HepG2 (cell line): Measurements from ENCODE around the gene HSD11B2. TPM values are rescaled to one million over a fixed set of nuclear protein-coding genes. Genes with fewer than 3 reads are reported as not detected.

Source experiments
- CBFB ChIP-seq: sonication (generic); formaldehyde crosslinking; IDR thresholded peaks from 2 replicates; pipeline ENCODE4 v1.4.0; 2020; ENCODE audit warnings: missing genetic modification reagents
- CHCHD3 ChIP-seq: sonication (generic); formaldehyde crosslinking; IDR thresholded peaks from 2 replicates; pipeline ENCODE4 v1.8.0; 2022; ENCODE audit warnings: mild to moderate bottlenecking, missing genetic modification reagents, moderate library complexity
- FOXO4 ChIP-seq: sonication (generic); formaldehyde crosslinking; conservative IDR thresholded peaks from 2 replicates; pipeline ENCODE4 v1.8.1; 2023; ENCODE audit warnings: missing genetic modification reagents
- HDAC2 ChIP-seq: sonication (generic); formaldehyde crosslinking; IDR thresholded peaks from 2 replicates; pipeline ENCODE4 v1.4.0; 2020; ENCODE audit warnings: missing genetic modification reagents
- KLF13 ChIP-seq: sonication (generic); formaldehyde crosslinking; IDR thresholded peaks from 2 replicates; pipeline ENCODE4 v1.4.0; 2020; ENCODE audit warnings: mild to moderate bottlenecking, missing genetic modification reagents
- MAZ ChIP-seq, 2 experiments: sonication (generic) in 1 of 2; formaldehyde crosslinking in 1 of 2; IDR thresholded peaks; 2 replicates each; pipeline versions ENCODE4 v1.5.0 to v1.6.1; 2012 to 2020; ENCODE audit warnings: low read depth in 2 of 2, mild to moderate bottlenecking in 2 of 2, borderline replicate concordance in 1 of 2, improper control_type of control experiment in 1 of 2, low read length in 1 of 2, missing genetic modification reagents in 1 of 2, moderate library complexity in 1 of 2
- MXD1 ChIP-seq: sonication (generic); formaldehyde crosslinking; IDR thresholded peaks from 2 replicates; pipeline ENCODE4 v1.4.0; 2020; ENCODE audit warnings: mild to moderate bottlenecking, missing genetic modification reagents
- NFKBIZ ChIP-seq: IDR thresholded peaks from 2 replicates; pipeline ENCODE4 v1.6.1; 2018; ENCODE audit warnings: missing genetic modification reagents, missing compliant biosample characterization
- PATZ1 ChIP-seq: sonication (generic); formaldehyde crosslinking; IDR thresholded peaks from 2 replicates; pipeline ENCODE4 v1.4.0; 2020; ENCODE audit warnings: missing genetic modification reagents
- PTBP1 ChIP-seq: fragments of 200-400 bp; formaldehyde crosslinking; IDR thresholded peaks from 2 replicates; pipeline ENCODE4 v1.6.1; 2018; ENCODE audit warnings: low read length, low read depth; ENCODE audit not compliant: poor library complexity, severe bottlenecking
- RARA ChIP-seq: IDR thresholded peaks from 2 replicates; pipeline ENCODE4 v1.6.1; 2016; ENCODE audit warnings: missing genetic modification reagents, missing compliant biosample characterization
- SSRP1 ChIP-seq: IDR thresholded peaks from 2 replicates; pipeline ENCODE4 v1.6.1; 2016; ENCODE audit warnings: control low read depth
- THAP7 ChIP-seq: sonication (generic); formaldehyde crosslinking; IDR thresholded peaks from 2 replicates; pipeline ENCODE4 v1.8.1; 2023; ENCODE audit warnings: mild to moderate bottlenecking, missing genetic modification reagents
- THAP9 ChIP-seq: sonication (generic); formaldehyde crosslinking; IDR thresholded peaks from 2 replicates; pipeline ENCODE4; 2020; ENCODE audit warnings: missing genetic modification reagents, mild to moderate bottlenecking, borderline replicate concordance
- ZBTB46 ChIP-seq: sonication (generic); formaldehyde crosslinking; IDR thresholded peaks from 2 replicates; pipeline ENCODE4 v1.4.0; 2020; ENCODE audit warnings: mild to moderate bottlenecking, missing genetic modification reagents, borderline replicate concordance
- ZFY ChIP-seq: sonication (generic); formaldehyde crosslinking; IDR thresholded peaks from 2 replicates; pipeline ENCODE4 v1.4.0; 2020; ENCODE audit warnings: missing genetic modification reagents
- ZNF264 ChIP-seq: sonication (generic); formaldehyde crosslinking; IDR thresholded peaks from 2 replicates; pipeline ENCODE4 v1.4.0; 2020; ENCODE audit warnings: missing genetic modification reagents
- ZNF282 ChIP-seq: fragments of 450-650 bp; IDR thresholded peaks from 2 replicates; pipeline ENCODE4 v1.6.1; 2018; ENCODE audit not compliant: partially characterized antibody
- ZNF558 ChIP-seq: sonication (generic); formaldehyde crosslinking; IDR thresholded peaks from 2 replicates; pipeline ENCODE4 v1.9.0; 2022; ENCODE audit warnings: mild to moderate bottlenecking, missing genetic modification reagents, borderline replicate concordance
- polyA plus RNA-seq, 8 experiments: library from polyadenylated mRNA; depleted of rRNA in 3 of 8; stranded (reverse) in 7 of 8; unstranded in 1 of 8; fragments of >200 nt; fragmentation: Illumina TruSeq in 4 of 8; extraction: Trizol in 4 of 8; gene quantifications; 2 replicates each; pipeline versions ENCODE4 v1.2.1 to v1.2.3, GENCODE V29; 2011 to 2016; ENCODE audit warnings: low read depth in 4 of 8, missing spikeins in 1 of 8, mixed read lengths in 1 of 8; ENCODE audit not compliant: insufficient read depth in 1 of 8
- total RNA-seq, 5 experiments: library from RNA; depleted of rRNA; stranded (reverse); fragments of >200 nt; fragmentation: Illumina TruSeq; extraction: Trizol; gene quantifications; 2 replicates each; pipeline ENCODE4 v1.2.3, GENCODE V29; 2016; ENCODE audit warnings: low read depth in 1 of 5

Gene HSD11B2
- total and polyA plus RNA-seq, 2 of the 13 experiments (the other 11 are each of a cell fraction or from before 2014, with no cell fraction given) = 8.9 to 13.6 TPM

GRCh38 chr16:67480833-67481560 is 50.1 kb downstream of the HSD11B2 start, which contains the start of gene ATP6V0D1 (continued):
- peak; percentile 85; the same call in 1 of the 2 replicates for TF ChIP-seq ZNF558 (CRISPR knock-in tag)
- TF ChIP-seq ZNF264 = no peak; the same call in none of the 2 replicates
- peak; percentile 86 for TF ChIP-seq MAZ (IDR thresholded peaks at IDR 0.05; ENCODE audit: borderline replicate concordance, low read depth, low read length)
- TF ChIP-seq MAZ (CRISPR knock-in tag; IDR thresholded peaks at IDR 0.05; ENCODE audit: low read depth) = peak; percentile 98
- peak; percentile 96 for TF ChIP-seq HDAC2
- 0 out of 2 replicates have a peak, but pooled peaks have one; percentile 27 for TF ChIP-seq CHCHD3
- peak; percentile 85 for TF ChIP-seq CBFB
- TF ChIP-seq KLF13 (CRISPR knock-in tag) = peak; percentile 69; the same call in 1 of the 2 replicates
- TF ChIP-seq ZFY = peak; percentile 92
- TF ChIP-seq MXD1 (CRISPR knock-in tag) = peak; percentile 64
- no peak for TF ChIP-seq RARA (CRISPR knock-in tag)
- peak; percentile 66; the same call in 1 of the 2 replicates for TF ChIP-seq THAP7 (CRISPR knock-in tag)
- TF ChIP-seq ZBTB46 = peak; percentile 22; the same call in 1 of the 2 replicates
- TF ChIP-seq THAP9 (CRISPR knock-in tag) = peak; percentile 93; the same call in 1 of the 2 replicates
- peak; percentile 73 for TF ChIP-seq PATZ1
- TF ChIP-seq ZNF282 = no peak
- 0 out of 2 replicates have a peak, but pooled peaks have one; percentile 87 for TF ChIP-seq SSRP1 (CRISPR knock-in tag)
- TF ChIP-seq PTBP1 = peak; percentile 4
- TF ChIP-seq NFKBIZ = 0 out of 2 replicates have a peak, but pooled peaks have one; percentile 81
- TF ChIP-seq FOXO4 (CRISPR knock-in tag) = peak; percentile 96; the same call in 1 of the 2 replicates
